A673 (cell line): Measurements from ENCODE around the gene CAMSAP1. TPM values are rescaled to one million over a fixed set of nuclear protein-coding genes. Genes with fewer than 3 reads are reported as not detected.

Experiments
- BruUV-seq: library from RNA; stranded (reverse); fragments of 400-500 nt; replicated peaks from 2 replicates; lab custom pipeline; 2021; lab: Mats Ljungman, UMichigan
- CTCF ChIA-PET: fragments of 300-600 bp; sonication (Branson Sonifier 250); formaldehyde crosslinking; loops from one replicate; lab custom pipeline; 2022; ENCODE audit warnings: antibody characterized with exemption; lab: Charles Lee
- POLR2A ChIA-PET: fragments of 300-600 bp; sonication (Branson Sonifier 250); formaldehyde crosslinking; loops from one replicate; lab custom pipeline; 2022; ENCODE audit warnings: antibody characterized with exemption; ENCODE audit not compliant: low non-redundant PET; lab: Charles Lee
- DNase-seq: peaks from one replicate; pipeline ENCODE4 v3.0.0-alpha.2; 2015; ENCODE audit warnings: low spot score
- H3K27ac ChIP-seq: fragments of 200-600 bp; sonication (generic); 2 replicates; pipeline ENCODE4 v1.5.1; 2016; ENCODE audit warnings: mixed run types, low read depth, mild to moderate bottlenecking, mixed read lengths, antibody characterized with exemption, low read length; ENCODE audit not compliant: poor library complexity, severe bottlenecking
- H3K27me3 ChIP-seq: fragments of 200-600 bp; sonication (generic); replicated peaks from 2 replicates; pipeline ENCODE4 v1.6.1; 2017; ENCODE audit warnings: mixed run types, low read depth, mild to moderate bottlenecking, mixed read lengths, antibody characterized with exemption, low read length; ENCODE audit not compliant: insufficient read depth, poor library complexity
- H3K36me3 ChIP-seq: fragments of 200-600 bp; sonication (generic); 2 replicates; pipeline ENCODE4 v1.6.1; 2016; ENCODE audit warnings: mixed run types, mild to moderate bottlenecking, mixed read lengths, antibody characterized with exemption, low read length; ENCODE audit not compliant: insufficient read depth, poor library complexity, severe bottlenecking
- H3K4me1 ChIP-seq: fragments of 200-600 bp; sonication (generic); 2 replicates; pipeline ENCODE4 v1.6.1; 2017; ENCODE audit warnings: mixed run types, mild to moderate bottlenecking, mixed read lengths, antibody characterized with exemption, low read length; ENCODE audit not compliant: insufficient read depth, poor library complexity, severe bottlenecking
- H3K4me3 ChIP-seq: fragments of 200-600 bp; sonication (generic); 2 replicates; pipeline ENCODE4 v1.5.1; 2016; ENCODE audit warnings: low read depth, mixed run types, mild to moderate bottlenecking, mixed read lengths, low read length; ENCODE audit not compliant: poor library complexity, severe bottlenecking
- H3K9me3 ChIP-seq: fragments of 200-600 bp; sonication (generic); 2 replicates; pipeline ENCODE4 v1.6.1; 2016; ENCODE audit warnings: mixed run types, low read depth, mild to moderate bottlenecking, mixed read lengths, antibody characterized with exemption, low read length; ENCODE audit not compliant: poor library complexity, severe bottlenecking
- CTCF ChIP-seq: fragments of 300-800, 200-600 bp; sonication (generic); conservative IDR thresholded peaks from 2 replicates; pipeline ENCODE4 v1.5.1; 2017; ENCODE audit warnings: low read depth, mild to moderate bottlenecking, antibody characterized with exemption, low read length, moderate library complexity, mixed read lengths
- EZH2 ChIP-seq: fragments of 200-600 bp; sonication (generic); IDR thresholded peaks from 2 replicates; pipeline ENCODE4 v1.6.1; 2017; ENCODE audit warnings: borderline replicate concordance, low read depth, mild to moderate bottlenecking, mixed read lengths, antibody characterized with exemption, low read length; ENCODE audit not compliant: poor library complexity, severe bottlenecking
- intact Hi-C: fragments of 100-400 bp; cut with micrococcal nuclease; formaldehyde crosslinking; loops from one replicate; pipeline ENCODE4 v1.10.0; 2022; ENCODE audit not compliant: unreplicated experiment
- total RNA-seq: library from RNA; stranded (reverse); gene quantifications from 2 replicates; pipeline ENCODE4 v1.2.3, GENCODE V29; 2021

CAMSAP1 gene
- total RNA-seq, 1 experiment from 2014 or later = 52.3 TPM

- POLR2A ChIA-PET = no interaction called here
Measured at GRCh38 chr9:135864447-135865049, 42.8 kb downstream of the CAMSAP1 start.

GRCh38 chr9:135862809-135863208 lies 44.5 kb downstream of the CAMSAP1 start:
- intact Hi-C loops = no loop called here
- POLR2A ChIA-PET = no interaction called here
- H3K9me3 ChIP-seq = no peaks in the 10 kb centered on the region
- H3K4me1 ChIP-seq = no peaks in the 10 kb centered on the region
- H3K27ac ChIP-seq = no peak overlapping the region
- no peak for DNase-seq
- H3K36me3 ChIP-seq = no peaks in the 10 kb centered on the region
- CTCF ChIA-PET = no interaction called here
- H3K27me3 ChIP-seq = no peaks in the 10 kb centered on the region
- BruUV-seq = no TSS peak
- TF ChIP-seq CTCF (no peak), EZH2 (no peak)
- no peak overlapping the region for H3K4me3 ChIP-seq

More at GRCh38 chr9:135864447-135865049, 42.8 kb downstream of the CAMSAP1 start:
- intact Hi-C loops = loop anchor here (2.0 kb wide), 1 partner anchor 258 kb away; no protein-coding TSS in a partner anchor
- CTCF ChIA-PET = interaction anchor here (0.6 kb wide), 1 partner anchor 259 kb away, joined by 8 read pairs; no protein-coding TSS in a partner anchor
- Histone ChIP-seq H3K4me3 (no peak overlapping the region), H3K27ac (no peak overlapping the region), H3K4me1 (no peaks in the 10 kb centered on the region), H3K36me3 (no peaks in the 10 kb centered on the region), H3K9me3 (no peaks in the 10 kb centered on the region), H3K27me3 (no peaks in the 10 kb centered on the region)
- no TSS peak for BruUV-seq
- peak; percentile 92 for TF ChIP-seq CTCF
- no peak for TF ChIP-seq EZH2
- peak; percentile 74 for DNase-seq

GRCh38 chr9:135858491-135859185 lies 48.7 kb downstream of the CAMSAP1 start:
- no peaks in the 10 kb centered on the region for H3K9me3 ChIP-seq
- ChIA-PET POLR2A (no interaction called here), CTCF (no interaction called here)
- H3K4me1 ChIP-seq = no peaks in the 10 kb centered on the region
- H3K4me3 ChIP-seq = no peak overlapping the region
- intact Hi-C loops = no loop called here
- TF ChIP-seq EZH2 = no peak
- no peak for TF ChIP-seq CTCF
- H3K27ac ChIP-seq = no peak overlapping the region
- DNase-seq = no peak
- BruUV-seq = no TSS peak
- peaks cover 8% of the 10 kb centered on the region for H3K36me3 ChIP-seq
- H3K27me3 ChIP-seq = no peaks in the 10 kb centered on the region
